ENCODE measurements around the gene MSH2. TPM values are rescaled to one million over a fixed set of nuclear protein-coding genes. Genes with fewer than 3 reads are reported as not detected.

Gene MSH2
- total RNA-seq, 1 experiment from 2014 or later: 55.3 TPM

- intact Hi-C loops (cut with micrococcal nuclease; ENCODE audit: unreplicated experiment): loop anchor here (10.0 kb wide), 2 partner anchors 280 to 620 kb away; no protein-coding TSS in a partner anchor
- DNase-seq: no peak
- CTCF ChIA-PET: interaction anchor here (1.1 kb wide), 1 partner anchor 9 kb away, joined by 7 read pairs; no protein-coding TSS in a partner anchor
- H3K4me1 Mint-ChIP-seq (ENCODE audit: low read depth, unreplicated experiment): peaks cover 15% of the 10 kb centered on the region
- H3K36me3 Mint-ChIP-seq (ENCODE audit: insufficient read depth, unreplicated experiment): peaks cover 19% of the 10 kb centered on the region
- H3K9me3 Mint-ChIP-seq (ENCODE audit: low read depth, unreplicated experiment): no peaks in the 10 kb centered on the region
- no peak overlapping the region for H3K4me3 Mint-ChIP-seq (ENCODE audit: low read depth, unreplicated experiment)
- no peak overlapping the region for H3K27ac Mint-ChIP-seq (ENCODE audit: unreplicated experiment)
- BruUV-seq (replicated peaks): no TSS peak
- H3K27me3 Mint-ChIP-seq (ENCODE audit: unreplicated experiment): no peaks in the 10 kb centered on the region
- no peak for TF ChIP-seq CTCF (IDR thresholded peaks at IDR 0.05; ENCODE audit: unreplicated experiment)
These were observed 81.4 kb downstream of the MSH2 start for GRCh38 chr2:47484396-47484795.

GRCh38 chr2:47485177-47485576, 82.2 kb downstream of the MSH2 start:
- Mint-ChIP-seq H3K9me3 (ENCODE audit: low read depth, unreplicated experiment) (no peaks in the 10 kb centered on the region), H3K4me3 (ENCODE audit: low read depth, unreplicated experiment) (no peak overlapping the region), H3K27me3 (ENCODE audit: unreplicated experiment) (no peaks in the 10 kb centered on the region), H3K27ac (ENCODE audit: unreplicated experiment) (no peak overlapping the region), H3K4me1 (ENCODE audit: low read depth, unreplicated experiment) (peaks cover 15% of the 10 kb centered on the region), H3K36me3 (ENCODE audit: insufficient read depth, unreplicated experiment) (peaks cover 19% of the 10 kb centered on the region)
- no peak for DNase-seq
- CTCF ChIA-PET: no interaction called here
- no TSS peak for BruUV-seq (replicated peaks)
- no peak for TF ChIP-seq CTCF (IDR thresholded peaks at IDR 0.05; ENCODE audit: unreplicated experiment)
- intact Hi-C loops (cut with micrococcal nuclease; ENCODE audit: unreplicated experiment): loop anchor here (10.0 kb wide), 2 partner anchors 280 to 620 kb away; no protein-coding TSS in a partner anchor

GRCh38 chr2:47485751-47486300, 82.9 kb downstream of the MSH2 start:
- H3K27me3 Mint-ChIP-seq (ENCODE audit: unreplicated experiment): no peaks in the 10 kb centered on the region
- BruUV-seq (replicated peaks): no TSS peak
- CTCF ChIA-PET: no interaction called here
- H3K27ac Mint-ChIP-seq (ENCODE audit: unreplicated experiment): no peak overlapping the region
- no peak overlapping the region for H3K4me3 Mint-ChIP-seq (ENCODE audit: low read depth, unreplicated experiment)
- H3K9me3 Mint-ChIP-seq (ENCODE audit: low read depth, unreplicated experiment): no peaks in the 10 kb centered on the region
- no peak for DNase-seq
- peaks cover 15% of the 10 kb centered on the region for H3K4me1 Mint-ChIP-seq (ENCODE audit: low read depth, unreplicated experiment)
- TF ChIP-seq CTCF (IDR thresholded peaks at IDR 0.05; ENCODE audit: unreplicated experiment): no peak
- H3K36me3 Mint-ChIP-seq (ENCODE audit: insufficient read depth, unreplicated experiment): peaks cover 19% of the 10 kb centered on the region
- intact Hi-C loops (cut with micrococcal nuclease; ENCODE audit: unreplicated experiment): loop anchor here (10.0 kb wide), 2 partner anchors 279 to 619 kb away; no protein-coding TSS in a partner anchor

GRCh38 chr2:47486841-47487497, 84.0 kb downstream of the MSH2 start:
- TF ChIP-seq CTCF (IDR thresholded peaks at IDR 0.05; ENCODE audit: unreplicated experiment): no peak
- intact Hi-C loops (cut with micrococcal nuclease; ENCODE audit: unreplicated experiment): loop anchor here (10.0 kb wide), 2 partner anchors 278 to 618 kb away; no protein-coding TSS in a partner anchor
- Mint-ChIP-seq H3K4me1 (ENCODE audit: low read depth, unreplicated experiment) (peaks cover 15% of the 10 kb centered on the region), H3K4me3 (ENCODE audit: low read depth, unreplicated experiment) (no peak overlapping the region), H3K27ac (ENCODE audit: unreplicated experiment) (no peak overlapping the region), H3K27me3 (ENCODE audit: unreplicated experiment) (no peaks in the 10 kb centered on the region), H3K36me3 (ENCODE audit: insufficient read depth, unreplicated experiment) (peaks cover 19% of the 10 kb centered on the region), H3K9me3 (ENCODE audit: low read depth, unreplicated experiment) (no peaks in the 10 kb centered on the region)
- no peak for DNase-seq
- CTCF ChIA-PET: interaction anchor here (0.6 kb wide), 1 partner anchor 18 kb away, joined by 5 read pairs; no protein-coding TSS in a partner anchor
- BruUV-seq (replicated peaks): no TSS peak

All from Calu3 (cell line).